ENCODE data around the gene WDR81. TPM values are rescaled to one million over a fixed set of nuclear protein-coding genes. Genes with fewer than 3 reads are reported as not detected.
A peak's percentile ranks its signal among the peaks of the same experiment; 100 is the strongest.

The WDR81 gene
- total RNA-seq, 1 donor from 2014 or later: 13.4 TPM

- peaks cover 7% of the 10 kb centered on the region for H3K4me1 Mint-ChIP-seq (ENCODE audit: low read depth, unreplicated experiment)
- peaks cover under 1% of the 10 kb centered on the region for H3K27me3 Mint-ChIP-seq (ENCODE audit: unreplicated experiment)
- no peak overlapping the region for H3K27ac Mint-ChIP-seq (ENCODE audit: unreplicated experiment)
- peaks cover 14% of the 10 kb centered on the region for H3K9me3 Mint-ChIP-seq (ENCODE audit: unreplicated experiment)
- TF ChIP-seq CTCF (IDR thresholded peaks at IDR 0.05; ENCODE audit: partially characterized antibody, unreplicated experiment): no peak
- no peak for DNase-seq
- H3K36me3 Mint-ChIP-seq (ENCODE audit: unreplicated experiment): no peaks in the 10 kb centered on the region
- peak overlapping the region; percentile 59 for H3K4me3 Mint-ChIP-seq (ENCODE audit: unreplicated experiment)
Measured at GRCh38 chr17:1715803-1716075, 8.8 kb upstream of the WDR81 start.

GRCh38 chr17:1716076-1716911 is 8.2 kb upstream of the WDR81 start:
- Mint-ChIP-seq H3K4me3 (ENCODE audit: unreplicated experiment) (peak overlapping the region; percentile 94), H3K27me3 (ENCODE audit: unreplicated experiment) (peaks cover 2% of the 10 kb centered on the region), H3K36me3 (ENCODE audit: unreplicated experiment) (no peaks in the 10 kb centered on the region), H3K4me1 (ENCODE audit: low read depth, unreplicated experiment) (peaks cover 7% of the 10 kb centered on the region), H3K9me3 (ENCODE audit: unreplicated experiment) (peaks cover 12% of the 10 kb centered on the region), H3K27ac (ENCODE audit: unreplicated experiment) (peak overlapping the region; percentile 93)
- TF ChIP-seq CTCF (IDR thresholded peaks at IDR 0.05; ENCODE audit: partially characterized antibody, unreplicated experiment): no peak
- peak; percentile 100 for DNase-seq

GRCh38 chr17:1716912-1717695 is 7.4 kb upstream of the WDR81 start:
- Mint-ChIP-seq H3K9me3 (ENCODE audit: unreplicated experiment) (peaks cover 9% of the 10 kb centered on the region), H3K27me3 (ENCODE audit: unreplicated experiment) (peaks cover 2% of the 10 kb centered on the region), H3K27ac (ENCODE audit: unreplicated experiment) (peak overlapping the region; percentile 93), H3K36me3 (ENCODE audit: unreplicated experiment) (no peaks in the 10 kb centered on the region), H3K4me1 (ENCODE audit: low read depth, unreplicated experiment) (peaks cover 7% of the 10 kb centered on the region), H3K4me3 (ENCODE audit: unreplicated experiment) (peak overlapping the region; percentile 94)
- no peak for TF ChIP-seq CTCF (IDR thresholded peaks at IDR 0.05; ENCODE audit: partially characterized antibody, unreplicated experiment)
- DNase-seq: peak; percentile 84

- H3K4me1 Mint-ChIP-seq (ENCODE audit: low read depth, unreplicated experiment): peaks cover 9% of the 10 kb centered on the region
- peak overlapping the region; percentile 94 for H3K4me3 Mint-ChIP-seq (ENCODE audit: unreplicated experiment)
- H3K9me3 Mint-ChIP-seq (ENCODE audit: unreplicated experiment): peaks cover 9% of the 10 kb centered on the region
- no peaks in the 10 kb centered on the region for H3K36me3 Mint-ChIP-seq (ENCODE audit: unreplicated experiment)
- no peak for DNase-seq
- H3K27me3 Mint-ChIP-seq (ENCODE audit: unreplicated experiment): peaks cover 5% of the 10 kb centered on the region
- no peak for TF ChIP-seq CTCF (IDR thresholded peaks at IDR 0.05; ENCODE audit: partially characterized antibody, unreplicated experiment)
- peak overlapping the region; percentile 93 for H3K27ac Mint-ChIP-seq (ENCODE audit: unreplicated experiment)
Measured at GRCh38 chr17:1718362-1719165, 5.9 kb upstream of the WDR81 start.

Measured in glutamatergic neuron (in vitro differentiated cells).